Measurements from ENCODE around the gene LOXHD1. TPM values are rescaled to one million over a fixed set of nuclear protein-coding genes. Genes with fewer than 3 reads are reported as not detected.

Gene LOXHD1
- total RNA-seq, 1 experiment from 2014 or later = not detected

- ChIA-PET POLR2A (no interaction called here), CTCF (no interaction called here)
- Histone ChIP-seq H3K9me3 (ENCODE audit: control insufficient read depth, insufficient read depth, low read depth, low read length) (no peaks in the 10 kb centered on the region), H3K4me1 (ENCODE audit: control insufficient read depth, insufficient read depth, low read length) (no peaks in the 10 kb centered on the region), H3K27me3 (ENCODE audit: control insufficient read depth, insufficient read depth, low read length) (no peaks in the 10 kb centered on the region), H3K4me3 (ENCODE audit: low read depth in 2 of 2, low read length in 2 of 2) (no peak overlapping the region), H3K27ac (ENCODE audit: low read length) (no peak overlapping the region), H3K36me3 (ENCODE audit: control insufficient read depth, insufficient read depth, low read length) (no peaks in the 10 kb centered on the region)
- intact Hi-C loops (cut with micrococcal nuclease; ENCODE audit: unreplicated experiment) = no loop called here
- BruUV-seq (replicated peaks) = no TSS peak
- ATAC-seq (no peak), DNase-seq (ENCODE audit: low read depth, low spot score) (no peak)
- in situ Hi-C loops (cut with HindIII; ENCODE audit: low pct_unique_long_range_greater_than_20kb, low sequenced_read_pairs) = no loop called here
- no peak for TF ChIP-seq POLR2AphosphoS5 (IDR thresholded peaks at IDR 0.05; ENCODE audit: low read depth, low read length)
- TF ChIP-seq SIN3A (IDR thresholded peaks at IDR 0.05; ENCODE audit: borderline replicate concordance, insufficient read depth, low read depth, low read length) = no peak
- no peak for TF ChIP-seq TCF7L2 (IDR thresholded peaks at IDR 0.05; ENCODE audit: low read depth, low read length)
- TF ChIP-seq CTCF (IDR thresholded peaks at IDR 0.05) = no peak
- TF ChIP-seq, protein P1, sequence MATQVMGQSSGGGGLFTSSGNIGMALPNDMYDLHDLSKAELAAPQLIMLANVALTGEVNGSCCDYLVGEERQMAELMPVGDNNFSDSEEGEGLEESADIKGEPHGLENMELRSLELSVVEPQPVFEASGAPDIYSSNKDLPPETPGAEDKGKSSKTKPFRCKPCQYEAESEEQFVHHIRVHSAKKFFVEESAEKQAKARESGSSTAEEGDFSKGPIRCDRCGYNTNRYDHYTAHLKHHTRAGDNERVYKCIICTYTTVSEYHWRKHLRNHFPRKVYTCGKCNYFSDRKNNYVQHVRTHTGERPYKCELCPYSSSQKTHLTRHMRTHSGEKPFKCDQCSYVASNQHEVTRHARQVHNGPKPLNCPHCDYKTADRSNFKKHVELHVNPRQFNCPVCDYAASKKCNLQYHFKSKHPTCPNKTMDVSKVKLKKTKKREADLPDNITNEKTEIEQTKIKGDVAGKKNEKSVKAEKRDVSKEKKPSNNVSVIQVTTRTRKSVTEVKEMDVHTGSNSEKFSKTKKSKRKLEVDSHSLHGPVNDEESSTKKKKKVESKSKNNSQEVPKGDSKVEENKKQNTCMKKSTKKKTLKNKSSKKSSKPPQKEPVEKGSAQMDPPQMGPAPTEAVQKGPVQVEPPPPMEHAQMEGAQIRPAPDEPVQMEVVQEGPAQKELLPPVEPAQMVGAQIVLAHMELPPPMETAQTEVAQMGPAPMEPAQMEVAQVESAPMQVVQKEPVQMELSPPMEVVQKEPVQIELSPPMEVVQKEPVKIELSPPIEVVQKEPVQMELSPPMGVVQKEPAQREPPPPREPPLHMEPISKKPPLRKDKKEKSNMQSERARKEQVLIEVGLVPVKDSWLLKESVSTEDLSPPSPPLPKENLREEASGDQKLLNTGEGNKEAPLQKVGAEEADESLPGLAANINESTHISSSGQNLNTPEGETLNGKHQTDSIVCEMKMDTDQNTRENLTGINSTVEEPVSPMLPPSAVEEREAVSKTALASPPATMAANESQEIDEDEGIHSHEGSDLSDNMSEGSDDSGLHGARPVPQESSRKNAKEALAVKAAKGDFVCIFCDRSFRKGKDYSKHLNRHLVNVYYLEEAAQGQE (IDR thresholded peaks at IDR 0.05; ENCODE audit: insufficient read depth in 1 of 2, low read depth in 2 of 2, low read length in 1 of 2) = no peak
These were observed 15.1 kb downstream of the LOXHD1 start for GRCh38 chr18:46641917-46642316.

DNA sequence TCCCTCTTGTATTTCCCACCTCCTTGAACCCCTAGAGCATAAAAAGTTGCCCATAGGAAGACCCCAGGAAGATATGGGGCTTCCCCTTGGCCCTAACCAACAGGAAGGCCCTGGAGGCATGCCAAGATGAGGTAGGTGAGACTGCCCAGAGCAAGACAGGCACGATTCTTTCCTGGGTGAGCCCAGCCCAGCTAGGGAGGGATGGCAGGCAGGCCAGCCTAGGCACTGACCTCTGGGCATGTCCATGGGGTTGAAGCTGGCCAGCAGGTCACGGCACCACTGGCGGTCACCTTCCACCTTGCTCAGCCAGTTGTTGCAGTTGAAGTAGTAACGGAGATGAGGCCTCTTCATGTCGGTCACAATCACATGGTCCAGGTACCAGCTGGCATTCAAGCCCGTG, 17.6 kb downstream of the LOXHD1 start:
- no TSS peak for BruUV-seq (replicated peaks)
- Histone ChIP-seq H3K27ac (ENCODE audit: low read length) (no peak overlapping the region), H3K9me3 (ENCODE audit: control insufficient read depth, insufficient read depth, low read depth, low read length) (no peaks in the 10 kb centered on the region), H3K36me3 (ENCODE audit: control insufficient read depth, insufficient read depth, low read length) (no peaks in the 10 kb centered on the region), H3K27me3 (ENCODE audit: control insufficient read depth, insufficient read depth, low read length) (no peaks in the 10 kb centered on the region), H3K4me3 (ENCODE audit: low read depth in 2 of 2, low read length in 2 of 2) (no peak overlapping the region), H3K4me1 (ENCODE audit: control insufficient read depth, insufficient read depth, low read length) (no peaks in the 10 kb centered on the region)
- ChIA-PET POLR2A (no interaction called here), CTCF (no interaction called here)
- TF ChIP-seq CTCF (IDR thresholded peaks at IDR 0.05) (no peak), SIN3A (IDR thresholded peaks at IDR 0.05; ENCODE audit: borderline replicate concordance, insufficient read depth, low read depth, low read length) (no peak), TCF7L2 (IDR thresholded peaks at IDR 0.05; ENCODE audit: low read depth, low read length) (no peak), POLR2AphosphoS5 (IDR thresholded peaks at IDR 0.05; ENCODE audit: low read depth, low read length) (no peak)
- TF ChIP-seq, protein P1 (IDR thresholded peaks at IDR 0.05; ENCODE audit: insufficient read depth in 1 of 2, low read depth in 2 of 2, low read length in 1 of 2) = no peak
- intact Hi-C loops (cut with micrococcal nuclease; ENCODE audit: unreplicated experiment) (no loop called here), in situ Hi-C loops (cut with HindIII; ENCODE audit: low pct_unique_long_range_greater_than_20kb, low sequenced_read_pairs) (no loop called here)
- DNase-seq (ENCODE audit: low read depth, low spot score) (no peak), ATAC-seq (no peak)

All from Panc1 (cell line).